ENCODE measurements around the gene CD248.

GRCh38 chr11:66362481-66363147, 45.8 kb upstream of the CD248 start:
- no peak for TF ChIP-seq TAF1 (IDR thresholded peaks at IDR 0.05; ENCODE audit: borderline replicate concordance, insufficient read depth, low read length)
- TF ChIP-seq, protein P1, sequence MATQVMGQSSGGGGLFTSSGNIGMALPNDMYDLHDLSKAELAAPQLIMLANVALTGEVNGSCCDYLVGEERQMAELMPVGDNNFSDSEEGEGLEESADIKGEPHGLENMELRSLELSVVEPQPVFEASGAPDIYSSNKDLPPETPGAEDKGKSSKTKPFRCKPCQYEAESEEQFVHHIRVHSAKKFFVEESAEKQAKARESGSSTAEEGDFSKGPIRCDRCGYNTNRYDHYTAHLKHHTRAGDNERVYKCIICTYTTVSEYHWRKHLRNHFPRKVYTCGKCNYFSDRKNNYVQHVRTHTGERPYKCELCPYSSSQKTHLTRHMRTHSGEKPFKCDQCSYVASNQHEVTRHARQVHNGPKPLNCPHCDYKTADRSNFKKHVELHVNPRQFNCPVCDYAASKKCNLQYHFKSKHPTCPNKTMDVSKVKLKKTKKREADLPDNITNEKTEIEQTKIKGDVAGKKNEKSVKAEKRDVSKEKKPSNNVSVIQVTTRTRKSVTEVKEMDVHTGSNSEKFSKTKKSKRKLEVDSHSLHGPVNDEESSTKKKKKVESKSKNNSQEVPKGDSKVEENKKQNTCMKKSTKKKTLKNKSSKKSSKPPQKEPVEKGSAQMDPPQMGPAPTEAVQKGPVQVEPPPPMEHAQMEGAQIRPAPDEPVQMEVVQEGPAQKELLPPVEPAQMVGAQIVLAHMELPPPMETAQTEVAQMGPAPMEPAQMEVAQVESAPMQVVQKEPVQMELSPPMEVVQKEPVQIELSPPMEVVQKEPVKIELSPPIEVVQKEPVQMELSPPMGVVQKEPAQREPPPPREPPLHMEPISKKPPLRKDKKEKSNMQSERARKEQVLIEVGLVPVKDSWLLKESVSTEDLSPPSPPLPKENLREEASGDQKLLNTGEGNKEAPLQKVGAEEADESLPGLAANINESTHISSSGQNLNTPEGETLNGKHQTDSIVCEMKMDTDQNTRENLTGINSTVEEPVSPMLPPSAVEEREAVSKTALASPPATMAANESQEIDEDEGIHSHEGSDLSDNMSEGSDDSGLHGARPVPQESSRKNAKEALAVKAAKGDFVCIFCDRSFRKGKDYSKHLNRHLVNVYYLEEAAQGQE (IDR thresholded peaks at IDR 0.05; ENCODE audit: insufficient read depth in 1 of 2, low read depth in 2 of 2, low read length in 2 of 2) = no peak

All from PFSK-1 (cell line).